Measurements from ENCODE around the gene YIPF4.

- TF ChIP-seq EP300 (IDR thresholded peaks at IDR 0.05) (no peak), POLR2A (IDR thresholded peaks at IDR 0.05) (no peak), CTCF (IDR thresholded peaks at IDR 0.05) (no peak)
Observed at GRCh38 chr2:32290000-32290339, 12.3 kb downstream of the YIPF4 start.

Measured in gastroesophageal sphincter (tissue), 3 donors.